SJSA1 (cell line): ENCODE results near the gene CDC45. TPM values are rescaled to one million over a fixed set of nuclear protein-coding genes. Genes with fewer than 3 reads are reported as not detected.
A peak's percentile ranks its signal among the peaks of the same experiment; 100 is the strongest.

Experiments used
- DNase-seq, 2 experiments: peaks; one replicate each; pipeline ENCODE4 v3.0.0-alpha.2; 2015 to 2020; ENCODE audit warnings: low spot score in 2 of 2, low read depth in 1 of 2
- H3K27ac ChIP-seq: fragments of 250-450 bp; sonication (Bioruptor Pico); 2 replicates; pipeline ENCODE4 v1.5.1; 2020; ENCODE audit warnings: mild to moderate bottlenecking, moderate library complexity
- H3K27me3 ChIP-seq: fragments of 250-450 bp; sonication (Bioruptor Pico); replicated peaks from 2 replicates; pipeline ENCODE4 v1.5.1; 2020; ENCODE audit warnings: mild to moderate bottlenecking, moderate library complexity
- H3K36me3 ChIP-seq: fragments of 250-450 bp; sonication (Bioruptor Pico); 2 replicates; pipeline ENCODE4 v1.5.1; 2020; ENCODE audit warnings: mild to moderate bottlenecking
- H3K4me1 ChIP-seq: fragments of 250-450 bp; sonication (Bioruptor Pico); replicated peaks from 2 replicates; pipeline ENCODE4 v1.6.1; 2021; ENCODE audit warnings: mild to moderate bottlenecking
- H3K4me3 ChIP-seq: fragments of 250-450 bp; sonication (Bioruptor Pico); 2 replicates; pipeline ENCODE4 v1.5.1; 2020; ENCODE audit warnings: mild to moderate bottlenecking
- H3K9me3 ChIP-seq: fragments of 250-450 bp; sonication (Bioruptor Pico); replicated peaks from 2 replicates; pipeline ENCODE4 v1.5.1; 2020; ENCODE audit warnings: mild to moderate bottlenecking
- total RNA-seq: library from RNA; depleted of rRNA; stranded (reverse); fragments of >200 nt; shearing (Covaris generic); gene quantifications from 2 replicates; pipeline ENCODE4 v1.2.3, GENCODE V29; 2014

Gene CDC45
- total RNA-seq, 1 experiment from 2014 or later, result 72.5 TPM

GRCh38 chr22:19455033-19455432 is 24.7 kb upstream of the CDC45 start:
- no peaks in the 10 kb centered on the region for H3K9me3 ChIP-seq
- peak overlapping the region; percentile 82 for H3K27ac ChIP-seq
- H3K4me3 ChIP-seq, result no peak overlapping the region
- H3K27me3 ChIP-seq, result no peaks in the 10 kb centered on the region
- DNase-seq, result no peak
- H3K36me3 ChIP-seq, result peaks cover 93% of the 10 kb centered on the region
- peaks cover 39% of the 10 kb centered on the region for H3K4me1 ChIP-seq

GRCh38 chr22:19455585-19456370 is 23.9 kb upstream of the CDC45 start:
- Histone ChIP-seq H3K36me3 (peaks cover 90% of the 10 kb centered on the region), H3K4me3 (no peak overlapping the region), H3K27ac (peak overlapping the region; percentile 82), H3K4me1 (peaks cover 39% of the 10 kb centered on the region), H3K27me3 (no peaks in the 10 kb centered on the region), H3K9me3 (no peaks in the 10 kb centered on the region)
- DNase-seq, result peak; percentile 64 to 86

GRCh38 chr22:19456541-19456940 is 23.2 kb upstream of the CDC45 start:
- Histone ChIP-seq H3K36me3 (peaks cover 91% of the 10 kb centered on the region), H3K4me1 (peaks cover 39% of the 10 kb centered on the region), H3K9me3 (no peaks in the 10 kb centered on the region), H3K4me3 (no peak overlapping the region), H3K27ac (peak overlapping the region; percentile 82), H3K27me3 (no peaks in the 10 kb centered on the region)
- DNase-seq, result peak; percentile 60 to 83

GRCh38 chr22:19457828-19458428 is 21.8 kb upstream of the CDC45 start:
- no peak for DNase-seq
- H3K27me3 ChIP-seq, result no peaks in the 10 kb centered on the region
- H3K9me3 ChIP-seq, result no peaks in the 10 kb centered on the region
- peaks cover 88% of the 10 kb centered on the region for H3K36me3 ChIP-seq
- H3K4me3 ChIP-seq, result no peak overlapping the region
- H3K4me1 ChIP-seq, result peaks cover 41% of the 10 kb centered on the region
- no peak overlapping the region for H3K27ac ChIP-seq

- no peak overlapping the region for H3K4me3 ChIP-seq
- H3K4me1 ChIP-seq, result peaks cover 54% of the 10 kb centered on the region
- H3K36me3 ChIP-seq, result peaks cover 82% of the 10 kb centered on the region
- DNase-seq, result no peak
- no peaks in the 10 kb centered on the region for H3K9me3 ChIP-seq
- no peaks in the 10 kb centered on the region for H3K27me3 ChIP-seq
- no peak overlapping the region for H3K27ac ChIP-seq
Measured at GRCh38 chr22:19460036-19460435, 19.7 kb upstream of the CDC45 start.

GRCh38 chr22:19461506-19461905 is 18.2 kb upstream of the CDC45 start:
- Histone ChIP-seq H3K9me3 (no peaks in the 10 kb centered on the region), H3K36me3 (peaks cover 82% of the 10 kb centered on the region), H3K4me3 (no peak overlapping the region), H3K27me3 (no peaks in the 10 kb centered on the region), H3K4me1 (peaks cover 41% of the 10 kb centered on the region), H3K27ac (no peak overlapping the region)
- no peak for DNase-seq

GRCh38 chr22:19463008-19463407 is 16.7 kb upstream of the CDC45 start:
- Histone ChIP-seq H3K27ac (peak overlapping the region; percentile 9), H3K36me3 (peaks cover 82% of the 10 kb centered on the region), H3K9me3 (no peaks in the 10 kb centered on the region), H3K4me1 (peaks cover 26% of the 10 kb centered on the region), H3K27me3 (no peaks in the 10 kb centered on the region), H3K4me3 (no peak overlapping the region)
- DNase-seq, result no peak

- no peaks in the 10 kb centered on the region for H3K27me3 ChIP-seq
- H3K36me3 ChIP-seq, result peaks cover 82% of the 10 kb centered on the region
- H3K4me3 ChIP-seq, result no peak overlapping the region
- H3K9me3 ChIP-seq, result no peaks in the 10 kb centered on the region
- peaks cover 24% of the 10 kb centered on the region for H3K4me1 ChIP-seq
- peak overlapping the region; percentile 44 for H3K27ac ChIP-seq
- DNase-seq, result peak; percentile 83
Measured at GRCh38 chr22:19463491-19464469, 15.9 kb upstream of the CDC45 start.

GRCh38 chr22:19464546-19464945 is 15.2 kb upstream of the CDC45 start:
- Histone ChIP-seq H3K27me3 (no peaks in the 10 kb centered on the region), H3K4me3 (no peak overlapping the region), H3K9me3 (no peaks in the 10 kb centered on the region), H3K4me1 (peaks cover 24% of the 10 kb centered on the region), H3K36me3 (peaks cover 84% of the 10 kb centered on the region), H3K27ac (peak overlapping the region; percentile 44)
- DNase-seq, result no peak

GRCh38 chr22:19464975-19465374 is 14.7 kb upstream of the CDC45 start:
- DNase-seq, result no peak
- H3K27me3 ChIP-seq, result no peaks in the 10 kb centered on the region
- H3K4me3 ChIP-seq, result no peak overlapping the region
- no peaks in the 10 kb centered on the region for H3K9me3 ChIP-seq
- peaks cover 86% of the 10 kb centered on the region for H3K36me3 ChIP-seq
- H3K27ac ChIP-seq, result no peak overlapping the region; the same call in 1 of the 2 replicates
- H3K4me1 ChIP-seq, result peaks cover 24% of the 10 kb centered on the region

- no peak for DNase-seq
- Histone ChIP-seq H3K36me3 (peaks cover 89% of the 10 kb centered on the region), H3K9me3 (no peaks in the 10 kb centered on the region), H3K4me3 (no peak overlapping the region), H3K27ac (no peak overlapping the region), H3K27me3 (no peaks in the 10 kb centered on the region), H3K4me1 (peaks cover 24% of the 10 kb centered on the region)
Measured at GRCh38 chr22:19466126-19466716, 13.5 kb upstream of the CDC45 start.

GRCh38 chr22:19466848-19467752 is 12.6 kb upstream of the CDC45 start:
- H3K4me3 ChIP-seq, result no peak overlapping the region
- no peak overlapping the region for H3K27ac ChIP-seq
- H3K36me3 ChIP-seq, result peaks cover 92% of the 10 kb centered on the region
- no peaks in the 10 kb centered on the region for H3K27me3 ChIP-seq
- DNase-seq, result no peak
- H3K9me3 ChIP-seq, result no peaks in the 10 kb centered on the region
- peaks cover 24% of the 10 kb centered on the region for H3K4me1 ChIP-seq
